Activated T-helper 2 cell treated with anti-CD3 and anti-CD28 coated beads, Interferon-gamma antibody, Interleukin-2, Interleukin-4, amounts not matched to agents 10 μg/mL and 5 μg/mL and 100 μg/mL, durations not matched to agents 14 hours and 24 hours and 36 hours (primary cell): ENCODE data around the gene HSDL1. TPM values are rescaled to one million over a fixed set of nuclear protein-coding genes. Genes with fewer than 3 reads are reported as not detected.
A peak's percentile ranks its signal among the peaks of the same experiment; 100 is the strongest.

Experiments
- DNase-seq: peaks from one replicate; pipeline ENCODE4 v3.0.0; 2021; ENCODE audit warnings: low spot score
- H3K27ac Mint-ChIP-seq: one replicate; pipeline ENCODE4 v1.8.0; 2021; ENCODE audit warnings: mixed read lengths
- H3K27me3 Mint-ChIP-seq: one replicate; pipeline ENCODE4 v1.8.0; 2021; ENCODE audit warnings: low read depth, mixed read lengths
- H3K36me3 Mint-ChIP-seq: one replicate; pipeline ENCODE4 v1.8.0; 2021; ENCODE audit warnings: low read depth, mixed read lengths
- H3K4me1 Mint-ChIP-seq: one replicate; pipeline ENCODE4 v1.8.0; 2021; ENCODE audit warnings: low read depth, mixed read lengths
- H3K4me3 Mint-ChIP-seq: one replicate; pipeline ENCODE4 v1.8.0; 2021; ENCODE audit warnings: low read depth, mild to moderate bottlenecking, moderate library complexity, mixed read lengths
- H3K9me3 Mint-ChIP-seq: one replicate; pipeline ENCODE4 v1.8.0; 2021; ENCODE audit warnings: mixed read lengths
- intact Hi-C: fragments of 100-400 bp; cut with micrococcal nuclease; formaldehyde crosslinking; loops from one replicate; pipeline ENCODE4 v1.15.1; 2023
- total RNA-seq: library from RNA; stranded (reverse); gene quantifications from 2 replicates; pipeline ENCODE4 v1.2.3, GENCODE V29; 2022

The HSDL1 gene
- total RNA-seq, result 16.7 and 19.9 TPM in 2 replicates

GRCh38 chr16:84144859-84145639 is at the start of gene HSDL1, which contains the start of gene DNAAF1:
Gene HSDL1 (minus strand): TSS chr16:84145177. CDS start chr16:84131321, 13,856 bp downstream.
Gene DNAAF1 (plus strand): TSS chr16:84145308. CDS start chr16:84145441, 133 bp downstream.
- peak; percentile 89 for DNase-seq
- H3K4me1 Mint-ChIP-seq, result peaks cover 12% of the 10 kb centered on the region
- no peaks in the 10 kb centered on the region for H3K9me3 Mint-ChIP-seq
- H3K36me3 Mint-ChIP-seq, result peaks cover under 1% of the 10 kb centered on the region
- peak within 1 kb of the TSS; percentile 91 for H3K4me3 Mint-ChIP-seq
- intact Hi-C loops, result loop anchor here (1.0 to 2.0 kb wide), 2 partner anchors 29 to 42 kb away; partner anchors contain the start of genes MBTPS1 and TAF1C
- H3K27me3 Mint-ChIP-seq, result peaks cover 10% of the 10 kb centered on the region
- peak within 1 kb of the TSS; percentile 74 for H3K27ac Mint-ChIP-seq

- H3K36me3 Mint-ChIP-seq, result no peaks in the 10 kb centered on the region
- no peaks in the 10 kb centered on the region for H3K27me3 Mint-ChIP-seq
- no peaks in the 10 kb centered on the region for H3K9me3 Mint-ChIP-seq
- H3K4me3 Mint-ChIP-seq, result peak overlapping the region; percentile 4
- DNase-seq, result no peak
- intact Hi-C loops, result no loop called here
- H3K4me1 Mint-ChIP-seq, result peaks cover 17% of the 10 kb centered on the region
- H3K27ac Mint-ChIP-seq, result peak overlapping the region; percentile 53
Observed at GRCh38 chr16:84194018-84194417, 49.0 kb upstream of the HSDL1 start.

- H3K36me3 Mint-ChIP-seq, result no peaks in the 10 kb centered on the region
- H3K27me3 Mint-ChIP-seq, result no peaks in the 10 kb centered on the region
- H3K4me3 Mint-ChIP-seq, result no peak overlapping the region
- no peaks in the 10 kb centered on the region for H3K9me3 Mint-ChIP-seq
- peak overlapping the region; percentile 53 for H3K27ac Mint-ChIP-seq
- DNase-seq, result no peak
- H3K4me1 Mint-ChIP-seq, result peaks cover 17% of the 10 kb centered on the region
- intact Hi-C loops, result no loop called here
Observed at GRCh38 chr16:84193480-84193879, 48.5 kb upstream of the HSDL1 start.

- Mint-ChIP-seq H3K36me3 (no peaks in the 10 kb centered on the region), H3K27ac (no peak overlapping the region), H3K27me3 (no peaks in the 10 kb centered on the region), H3K4me1 (peaks cover 20% of the 10 kb centered on the region), H3K4me3 (no peak overlapping the region), H3K9me3 (no peaks in the 10 kb centered on the region)
- DNase-seq, result no peak
- intact Hi-C loops, result no loop called here
Observed at GRCh38 chr16:84191466-84191865, 46.5 kb upstream of the HSDL1 start.

- Mint-ChIP-seq H3K27me3 (no peaks in the 10 kb centered on the region), H3K9me3 (no peaks in the 10 kb centered on the region), H3K4me1 (peaks cover 21% of the 10 kb centered on the region), H3K27ac (no peak within 1 kb of the TSS), H3K36me3 (no peaks in the 10 kb centered on the region), H3K4me3 (no peak within 1 kb of the TSS)
- no peak for DNase-seq
- intact Hi-C loops, result no loop called here
Observed at GRCh38 chr16:84190731-84191388, 45.9 kb upstream of the HSDL1 start, which contains the start of gene ADAD2. Gene ADAD2 (plus strand): TSS chr16:84191157. CDS start chr16:84191231, 74 bp downstream.

GRCh38 chr16:84186685-84187437 is 41.9 kb upstream of the HSDL1 start, which contains the start of gene TAF1C:
Gene TAF1C (minus strand): TSS chr16:84187057. CDS start chr16:84184988, 2,069 bp downstream.
- no peaks in the 10 kb centered on the region for H3K27me3 Mint-ChIP-seq
- H3K27ac Mint-ChIP-seq, result peak within 1 kb of the TSS; percentile 84
- peak; percentile 83 for DNase-seq
- intact Hi-C loops, result loop anchor here (1.0 to 2.0 kb wide), 5 partner anchors 42 to 288 kb away; partner anchors contain the start of genes DNAAF1, HSDL1, MBTPS1 and MLYCD
- no peaks in the 10 kb centered on the region for H3K9me3 Mint-ChIP-seq
- H3K4me3 Mint-ChIP-seq, result peak within 1 kb of the TSS; percentile 93
- H3K36me3 Mint-ChIP-seq, result peaks cover 25% of the 10 kb centered on the region
- H3K4me1 Mint-ChIP-seq, result peaks cover 11% of the 10 kb centered on the region

- Mint-ChIP-seq H3K4me1 (peaks cover 11% of the 10 kb centered on the region), H3K36me3 (peaks cover 29% of the 10 kb centered on the region), H3K27ac (peak overlapping the region; percentile 71), H3K27me3 (no peaks in the 10 kb centered on the region), H3K4me3 (peak overlapping the region; percentile 93), H3K9me3 (no peaks in the 10 kb centered on the region)
- intact Hi-C loops, result no loop called here
- DNase-seq, result no peak
Observed at GRCh38 chr16:84184775-84185174, 39.8 kb upstream of the HSDL1 start.

- peaks cover 29% of the 10 kb centered on the region for H3K36me3 Mint-ChIP-seq
Observed at GRCh38 chr16:84183911-84184591, 39.1 kb upstream of the HSDL1 start.

GRCh38 chr16:84183572-84183875 is 38.5 kb upstream of the HSDL1 start:
- H3K4me1 Mint-ChIP-seq, result peaks cover 11% of the 10 kb centered on the region
- DNase-seq, result no peak
- H3K27me3 Mint-ChIP-seq, result no peaks in the 10 kb centered on the region
- H3K4me3 Mint-ChIP-seq, result no peak overlapping the region
- H3K9me3 Mint-ChIP-seq, result no peaks in the 10 kb centered on the region
- H3K27ac Mint-ChIP-seq, result no peak overlapping the region
- intact Hi-C loops, result no loop called here
- H3K36me3 Mint-ChIP-seq, result peaks cover 29% of the 10 kb centered on the region

More at GRCh38 chr16:84183911-84184591, 39.1 kb upstream of the HSDL1 start:
- no peaks in the 10 kb centered on the region for H3K27me3 Mint-ChIP-seq
- no peak for DNase-seq
- H3K9me3 Mint-ChIP-seq, result no peaks in the 10 kb centered on the region
- H3K27ac Mint-ChIP-seq, result no peak overlapping the region
- H3K4me3 Mint-ChIP-seq, result no peak overlapping the region
- intact Hi-C loops, result no loop called here
- peaks cover 11% of the 10 kb centered on the region for H3K4me1 Mint-ChIP-seq

- Mint-ChIP-seq H3K4me1 (peaks cover 14% of the 10 kb centered on the region), H3K4me3 (no peak overlapping the region), H3K9me3 (no peaks in the 10 kb centered on the region), H3K27ac (no peak overlapping the region), H3K27me3 (no peaks in the 10 kb centered on the region), H3K36me3 (peaks cover 34% of the 10 kb centered on the region)
- intact Hi-C loops, result no loop called here
- no peak for DNase-seq
Observed at GRCh38 chr16:84182680-84183571, 37.9 kb upstream of the HSDL1 start.

GRCh38 chr16:84182104-84182503 is 37.1 kb upstream of the HSDL1 start:
- H3K4me3 Mint-ChIP-seq, result no peak overlapping the region
- intact Hi-C loops, result no loop called here
- H3K27ac Mint-ChIP-seq, result no peak overlapping the region
- no peak for DNase-seq
- H3K36me3 Mint-ChIP-seq, result peaks cover 38% of the 10 kb centered on the region
- H3K27me3 Mint-ChIP-seq, result no peaks in the 10 kb centered on the region
- no peaks in the 10 kb centered on the region for H3K9me3 Mint-ChIP-seq
- H3K4me1 Mint-ChIP-seq, result peaks cover 18% of the 10 kb centered on the region
